Thyroid gland (tissue), 4 donors: ENCODE measurements around the gene HDDC3.

Experiments used
- POLR2A ChIP-seq, 2 donors: fragments of 450-650 bp; IDR thresholded peaks; one replicate each; pipeline ENCODE4 v1.6.1; 2017; ENCODE audit warnings: antibody characterized with exemption in 2 of 2, mild to moderate bottlenecking in 2 of 2, moderate library complexity in 1 of 2
- TF ChIP-seq, protein P1 (sequence below), 6 experiments: fragments of 200-600 bp in 3 of 6; fragments of 450-650 bp in 3 of 6; sonication (generic) in 3 of 6; IDR thresholded peaks; one replicate each; pipeline ENCODE4 v1.5.1; 2016 to 2019; ENCODE audit warnings: antibody characterized with exemption in 6 of 6, mild to moderate bottlenecking in 2 of 6, inconsistent platforms in 1 of 6, moderate library complexity in 1 of 6

DNA sequence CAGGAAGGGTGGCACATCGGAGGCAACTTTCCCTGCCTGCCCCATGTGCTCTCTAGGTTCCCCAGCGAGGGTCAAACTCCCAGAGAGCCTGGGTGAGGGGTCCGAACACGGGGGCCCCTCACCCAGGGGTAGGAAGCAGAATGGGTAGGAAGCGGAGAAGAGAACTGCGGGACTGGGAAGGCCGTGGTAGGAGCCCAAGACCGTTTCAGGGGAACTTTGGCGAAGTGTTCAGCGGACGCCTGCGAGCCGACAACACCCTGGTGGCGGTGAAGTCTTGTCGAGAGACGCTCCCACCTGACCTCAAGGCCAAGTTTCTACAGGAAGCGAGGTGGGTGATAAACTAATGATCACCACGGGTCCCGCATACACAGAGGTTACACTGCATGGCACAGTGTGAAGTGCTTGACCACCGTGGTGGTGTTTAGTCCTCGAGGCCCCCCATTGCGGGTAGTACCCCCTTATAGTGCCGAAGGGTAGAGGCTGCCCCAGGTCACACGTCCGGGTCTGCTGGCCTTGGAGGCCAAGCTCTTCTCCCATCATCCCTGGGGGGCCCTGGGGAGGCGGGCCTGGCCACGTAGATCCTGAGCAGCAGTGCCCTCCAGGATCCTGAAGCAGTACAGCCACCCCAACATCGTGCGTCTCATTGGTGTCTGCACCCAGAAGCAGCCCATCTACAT, 39.7 kb downstream of the HDDC3 start:
- TF ChIP-seq, protein P1, sequence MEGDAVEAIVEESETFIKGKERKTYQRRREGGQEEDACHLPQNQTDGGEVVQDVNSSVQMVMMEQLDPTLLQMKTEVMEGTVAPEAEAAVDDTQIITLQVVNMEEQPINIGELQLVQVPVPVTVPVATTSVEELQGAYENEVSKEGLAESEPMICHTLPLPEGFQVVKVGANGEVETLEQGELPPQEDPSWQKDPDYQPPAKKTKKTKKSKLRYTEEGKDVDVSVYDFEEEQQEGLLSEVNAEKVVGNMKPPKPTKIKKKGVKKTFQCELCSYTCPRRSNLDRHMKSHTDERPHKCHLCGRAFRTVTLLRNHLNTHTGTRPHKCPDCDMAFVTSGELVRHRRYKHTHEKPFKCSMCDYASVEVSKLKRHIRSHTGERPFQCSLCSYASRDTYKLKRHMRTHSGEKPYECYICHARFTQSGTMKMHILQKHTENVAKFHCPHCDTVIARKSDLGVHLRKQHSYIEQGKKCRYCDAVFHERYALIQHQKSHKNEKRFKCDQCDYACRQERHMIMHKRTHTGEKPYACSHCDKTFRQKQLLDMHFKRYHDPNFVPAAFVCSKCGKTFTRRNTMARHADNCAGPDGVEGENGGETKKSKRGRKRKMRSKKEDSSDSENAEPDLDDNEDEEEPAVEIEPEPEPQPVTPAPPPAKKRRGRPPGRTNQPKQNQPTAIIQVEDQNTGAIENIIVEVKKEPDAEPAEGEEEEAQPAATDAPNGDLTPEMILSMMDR (IDR thresholded peaks at IDR 0.05), result no peak
- TF ChIP-seq POLR2A (IDR thresholded peaks at IDR 0.05), result no peak
